Inflammatory macrophage treated with lipopolysaccharide for 4 hours (primary cell): ENCODE data around the gene GSG1L.

Experiments
- DNase-seq: peaks from one replicate; pipeline ENCODE4 v3.0.0-alpha.2; 2020

Gene GSG1L

DNA sequence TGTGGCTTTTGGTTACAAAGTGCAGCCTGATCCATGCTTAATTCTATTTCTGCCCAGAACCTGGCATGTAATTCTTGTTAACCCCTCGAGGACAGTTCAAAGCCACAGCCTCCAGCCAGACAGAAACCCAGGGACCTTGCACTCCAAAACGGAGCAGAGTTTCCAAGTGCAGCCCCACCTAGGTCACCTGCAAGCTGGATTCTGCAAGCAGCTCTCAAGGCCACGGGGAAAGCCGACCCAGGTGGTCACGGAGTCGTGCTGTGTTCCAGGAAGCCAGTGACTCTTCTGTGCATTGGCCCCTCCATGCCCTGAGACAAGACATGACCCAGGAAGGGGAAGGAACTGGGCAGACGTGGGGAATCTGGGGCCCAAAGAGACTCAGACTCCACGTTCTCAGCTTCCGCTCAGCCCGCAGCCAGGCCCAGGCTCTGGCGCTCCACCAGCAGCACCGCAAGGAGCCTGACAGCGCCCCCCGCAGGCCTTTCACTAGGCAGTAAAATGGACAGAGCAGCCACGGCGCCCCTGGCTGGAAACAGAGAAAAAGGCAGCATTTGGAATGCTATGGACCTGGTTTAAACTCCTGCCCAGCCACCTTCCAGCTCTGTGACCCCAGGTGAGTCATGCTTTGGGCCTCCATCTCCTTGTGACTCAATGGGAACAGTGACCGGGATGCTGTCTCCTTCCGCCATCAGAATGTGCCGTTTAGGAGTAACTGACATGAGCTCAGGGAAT lies 27.3 kb upstream of the GSG1L start:
- no peak for DNase-seq

DNA sequence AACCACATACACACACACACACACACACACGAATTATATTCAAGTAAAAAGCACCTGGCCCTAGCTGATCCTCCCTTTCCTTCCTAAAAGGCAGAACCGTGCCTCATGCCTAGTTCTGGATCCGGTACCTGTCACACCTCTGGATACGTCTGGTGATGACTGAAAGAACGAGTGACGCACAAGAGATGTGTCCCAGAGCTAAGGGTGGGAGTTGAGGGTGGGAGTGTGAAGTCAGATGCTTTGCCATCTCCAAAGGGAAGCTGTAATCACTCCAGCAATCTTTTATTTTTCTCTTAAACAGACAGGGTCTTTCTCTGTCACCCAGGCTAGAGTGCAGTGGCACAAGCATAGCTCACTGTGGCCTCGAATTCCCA lies 26.5 kb upstream of the GSG1L start:
- DNase-seq, result no peak

DNA sequence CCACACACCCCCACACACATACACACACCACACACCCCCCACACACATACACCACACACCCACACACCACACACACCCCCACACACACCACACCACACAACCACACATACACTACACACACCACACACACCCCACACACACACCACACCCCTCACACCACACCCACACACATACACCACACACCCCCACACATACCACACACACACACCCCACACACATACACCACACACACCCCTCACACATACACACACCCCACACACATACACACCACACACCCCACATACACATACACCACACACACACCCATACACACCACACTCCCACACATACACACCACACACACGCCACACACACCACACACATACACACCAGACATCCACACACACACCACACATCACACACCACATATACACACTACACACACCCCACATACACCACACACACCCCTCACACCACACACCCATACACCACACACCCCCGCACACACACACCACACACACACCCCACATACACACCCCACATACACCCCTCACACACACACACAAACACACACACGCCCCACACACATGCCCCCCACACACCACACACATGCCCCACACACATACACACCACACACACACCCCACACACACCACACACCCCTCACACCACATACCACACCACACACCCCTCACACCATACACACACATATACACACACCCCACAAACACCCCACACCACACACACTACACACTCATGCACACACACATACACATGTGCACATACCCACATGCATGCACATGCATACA lies 25.9 kb upstream of the GSG1L start:
- DNase-seq, result no peak

DNA sequence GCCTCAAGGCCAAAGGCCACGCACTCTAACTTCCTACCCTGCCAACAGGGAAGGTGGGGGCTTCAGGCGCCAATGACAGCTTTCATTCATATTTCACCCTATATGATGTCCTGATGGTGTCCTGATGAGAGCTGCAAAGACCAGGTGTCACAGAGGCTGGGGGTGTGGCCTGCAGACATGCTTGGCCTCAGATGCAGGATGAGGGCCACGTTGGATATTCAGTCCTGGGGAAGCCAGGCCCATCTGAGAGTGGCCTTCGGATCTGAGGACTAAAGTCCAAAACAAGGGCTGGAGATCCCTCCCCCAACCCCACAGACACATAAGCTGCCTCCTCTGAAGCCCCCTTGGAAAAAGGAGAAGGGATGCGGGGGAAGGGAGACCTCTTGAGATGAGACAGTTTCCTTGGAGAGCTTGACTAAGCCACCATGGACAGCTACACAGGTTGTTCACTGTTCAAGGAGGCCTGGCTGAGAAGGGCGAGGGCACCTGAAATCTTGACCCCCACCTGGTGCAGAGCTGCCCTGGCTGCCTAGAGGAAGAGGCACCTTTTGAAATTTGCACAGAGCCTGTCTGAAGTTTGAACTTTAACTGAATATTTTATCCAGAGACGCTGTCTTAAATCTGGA lies 24.3 kb upstream of the GSG1L start:
- no peak for DNase-seq

DNA sequence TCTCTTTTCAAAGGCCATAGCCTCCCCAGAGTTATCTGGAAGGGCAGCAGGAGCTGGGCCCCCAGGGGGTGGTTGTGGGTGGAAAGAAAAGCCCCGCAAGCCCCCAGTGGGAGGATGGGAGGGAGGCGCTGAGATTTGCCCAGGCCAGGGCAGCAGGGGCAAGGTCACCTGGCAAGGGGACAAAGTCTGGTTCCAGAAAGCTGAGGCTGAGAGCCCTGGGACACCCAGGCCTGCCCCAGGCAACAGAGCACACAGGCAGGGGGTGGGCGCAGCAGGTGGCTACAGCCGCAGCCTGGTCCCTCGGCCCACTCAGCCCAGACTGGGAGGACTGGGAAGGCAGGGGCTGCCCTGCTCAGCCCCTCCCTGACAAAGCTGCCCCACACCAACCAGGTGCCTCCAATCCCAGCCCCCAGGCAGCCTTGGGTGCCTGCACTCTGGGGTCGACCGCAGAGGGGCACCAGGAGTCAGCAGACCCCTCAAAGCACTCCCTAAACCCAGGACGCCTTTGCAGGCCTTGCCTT lies 23.7 kb upstream of the GSG1L start:
- no peak for DNase-seq

DNA sequence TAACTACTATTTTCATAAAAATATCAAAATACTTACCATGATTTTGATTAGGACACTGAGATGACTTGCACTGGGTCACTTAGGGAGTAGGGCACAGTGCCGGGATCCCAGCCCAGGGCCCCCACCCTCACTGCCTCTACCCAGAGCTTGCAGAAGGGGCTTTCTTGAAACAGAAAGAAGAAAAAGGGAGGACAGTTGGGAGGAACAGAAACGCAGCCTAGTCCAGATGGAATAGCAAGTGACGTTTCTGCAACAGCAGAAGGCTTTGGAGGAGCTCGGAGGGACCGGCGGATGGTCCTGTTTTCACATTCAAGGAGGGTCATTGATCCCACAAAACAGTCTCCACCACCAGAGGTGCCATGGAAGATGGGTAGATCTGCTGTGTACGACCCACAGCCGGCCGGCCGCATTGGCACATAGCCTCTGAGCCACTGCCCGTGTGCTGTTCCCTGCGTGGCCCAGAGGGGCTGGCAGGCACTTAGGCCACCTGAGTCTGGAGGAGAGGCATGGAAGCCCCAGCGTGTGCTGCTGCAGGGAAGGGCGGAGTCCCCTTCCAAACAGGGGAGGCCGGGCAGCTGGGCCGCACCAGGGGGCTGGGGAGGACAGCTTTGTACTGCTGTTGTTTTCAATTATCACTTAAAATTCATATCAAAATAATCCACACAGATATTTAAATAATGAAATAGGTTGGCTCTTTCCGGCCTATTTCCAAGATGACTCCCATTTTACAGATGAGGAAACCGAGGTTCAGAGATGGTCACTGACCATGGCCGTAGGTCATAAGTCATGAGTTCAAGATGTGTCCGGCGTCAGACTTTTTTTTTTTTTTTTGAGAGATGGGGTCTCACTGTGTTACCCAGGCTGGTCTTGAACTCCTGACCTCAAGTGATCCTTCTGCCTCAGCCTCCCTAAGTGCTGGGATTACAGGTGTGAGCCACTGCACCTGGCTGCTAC lies 22.9 kb upstream of the GSG1L start:
- no peak for DNase-seq

DNA sequence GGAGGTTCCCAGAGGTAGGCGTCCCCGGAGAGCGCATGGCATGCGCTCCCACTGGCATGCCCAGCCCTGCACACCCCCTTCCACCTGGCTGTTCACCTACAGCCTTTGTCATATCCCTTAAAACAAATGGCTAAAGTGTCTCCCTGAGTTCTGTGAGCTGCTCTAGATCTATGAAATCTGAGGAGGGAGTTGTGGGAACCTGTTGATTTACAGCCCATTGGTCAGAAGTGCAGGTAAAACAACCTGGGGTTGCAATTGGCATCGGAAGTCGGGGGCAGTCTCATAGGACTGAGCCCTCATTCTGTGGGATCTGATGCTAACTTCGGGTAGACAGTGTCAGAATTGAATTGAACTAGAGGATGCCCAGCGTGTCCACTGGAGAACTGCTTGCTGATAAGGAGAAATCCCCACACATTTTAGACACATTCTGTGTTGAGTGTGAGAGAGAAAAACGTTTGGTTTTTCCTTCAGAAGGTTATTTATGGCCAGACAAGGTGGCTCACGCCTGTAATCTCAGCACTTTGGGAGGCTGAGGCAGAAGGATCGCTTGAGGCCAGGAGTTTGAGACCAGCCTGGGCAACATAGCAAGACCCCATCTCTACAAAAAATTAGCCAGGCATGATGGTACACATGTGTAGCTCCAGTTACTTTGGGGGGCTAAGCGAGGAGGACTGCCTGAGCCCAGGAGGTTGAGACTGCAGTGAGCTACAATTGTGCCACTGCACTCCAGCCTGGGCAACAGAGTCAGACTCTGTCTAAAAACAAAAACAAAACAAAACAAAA lies 22.1 kb upstream of the GSG1L start:
- DNase-seq, result no peak

DNA sequence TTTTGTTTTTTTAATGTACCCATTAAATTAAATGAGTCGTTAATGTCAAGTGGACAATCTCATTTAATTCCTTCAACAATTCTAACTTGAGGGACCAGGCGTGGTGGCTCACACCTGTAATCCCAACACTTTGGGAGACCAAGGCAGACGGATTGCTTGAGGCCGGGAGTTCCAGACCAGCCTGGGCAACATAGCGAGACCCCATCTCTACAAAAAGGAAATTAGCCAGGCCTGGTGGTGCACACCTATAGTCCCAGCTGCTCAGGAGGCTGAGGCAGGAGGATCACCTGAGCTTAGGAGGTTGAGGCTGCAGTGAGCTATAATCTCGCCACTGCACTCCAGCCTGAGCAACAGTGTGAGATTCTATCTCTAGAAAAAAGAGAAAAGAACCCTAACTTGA lies 20.7 kb upstream of the GSG1L start:
- DNase-seq, result no peak

DNA sequence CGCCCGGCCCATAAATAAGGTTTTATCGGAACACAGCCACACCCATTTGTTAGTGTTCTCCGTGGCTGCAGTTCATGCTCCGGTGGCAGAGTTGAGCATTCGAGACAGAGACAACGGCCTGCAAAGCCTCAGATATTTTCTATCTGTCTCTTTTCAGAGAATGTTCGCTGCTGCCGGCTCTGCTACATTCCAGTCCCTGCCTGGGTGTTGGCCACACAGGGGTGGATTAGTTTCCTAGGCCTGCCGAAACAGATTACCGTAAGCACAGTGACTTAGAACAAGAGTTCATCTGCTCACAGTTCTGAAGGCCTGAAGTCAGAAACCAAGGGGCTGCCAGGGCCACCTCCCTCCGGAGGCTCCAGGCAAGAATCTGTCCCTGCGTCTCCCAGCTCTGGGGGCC lies 19.1 kb upstream of the GSG1L start:
- no peak for DNase-seq

DNA sequence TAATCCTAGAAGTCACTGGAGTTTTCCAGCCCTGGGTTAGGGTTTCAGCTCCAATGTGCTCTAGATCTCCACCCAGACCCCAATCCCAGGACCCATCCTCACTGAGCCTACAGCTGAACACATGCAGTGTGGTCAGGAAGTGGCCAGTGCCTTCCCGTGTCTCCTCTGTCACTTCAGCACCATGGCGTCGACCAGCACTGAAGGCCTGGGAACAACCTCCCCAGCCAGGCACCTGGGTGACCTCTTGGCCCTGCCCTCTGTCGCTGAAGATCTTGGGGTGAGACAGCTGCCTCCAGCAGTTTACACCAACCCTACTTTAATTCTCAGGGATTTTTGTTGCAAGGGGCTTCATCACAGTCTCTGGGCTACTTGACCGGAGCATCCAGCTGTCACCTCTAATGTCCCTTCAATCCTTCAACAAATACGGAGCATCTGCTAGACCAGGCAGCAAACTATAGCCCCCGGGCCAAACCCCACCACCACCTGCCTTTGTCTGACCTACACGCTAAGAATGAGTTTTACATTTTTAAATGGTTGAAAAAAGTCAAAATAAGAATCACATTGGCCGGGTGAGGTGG lies 18.0 kb upstream of the GSG1L start:
- no peak for DNase-seq

DNA sequence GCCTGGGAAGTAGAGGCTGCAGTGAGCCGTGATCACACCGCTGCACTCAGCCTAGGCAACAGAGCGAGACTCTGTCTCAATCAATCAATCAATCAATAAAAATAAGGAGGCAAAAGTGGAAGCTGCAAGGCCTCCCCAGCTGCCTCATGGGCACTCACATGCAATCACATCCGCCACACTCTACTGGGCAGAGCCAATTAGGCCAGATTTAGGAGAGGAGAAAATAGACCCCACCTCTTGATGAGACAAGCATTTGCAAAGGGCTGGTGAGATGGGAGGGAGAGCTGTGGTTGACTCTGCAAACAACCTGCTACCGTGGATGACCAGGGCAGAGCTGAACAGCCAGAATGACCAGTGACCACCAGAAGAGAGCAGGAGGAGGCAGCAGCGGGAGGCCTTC lies 14.7 kb upstream of the GSG1L start:
- DNase-seq, result no peak

DNA sequence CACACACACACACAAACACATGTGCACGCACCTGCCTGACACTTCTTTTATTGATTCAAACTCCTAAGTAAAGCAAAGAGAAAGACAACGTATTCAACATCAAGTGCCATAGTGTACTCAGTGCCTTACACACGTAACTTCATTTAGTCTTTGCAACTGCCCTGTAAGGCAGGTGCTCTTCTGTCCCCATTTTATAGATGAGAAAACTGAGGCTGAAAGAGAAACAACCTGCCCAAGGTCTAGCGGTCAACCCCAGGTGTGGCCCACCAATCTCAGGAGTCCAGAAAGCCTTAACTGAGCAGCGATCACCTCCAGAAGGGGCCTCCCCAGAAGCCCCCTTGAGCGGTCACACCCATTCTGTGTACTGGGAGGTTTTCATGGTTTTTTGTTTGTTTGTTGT lies 10.3 kb upstream of the GSG1L start:
- no peak for DNase-seq

DNA sequence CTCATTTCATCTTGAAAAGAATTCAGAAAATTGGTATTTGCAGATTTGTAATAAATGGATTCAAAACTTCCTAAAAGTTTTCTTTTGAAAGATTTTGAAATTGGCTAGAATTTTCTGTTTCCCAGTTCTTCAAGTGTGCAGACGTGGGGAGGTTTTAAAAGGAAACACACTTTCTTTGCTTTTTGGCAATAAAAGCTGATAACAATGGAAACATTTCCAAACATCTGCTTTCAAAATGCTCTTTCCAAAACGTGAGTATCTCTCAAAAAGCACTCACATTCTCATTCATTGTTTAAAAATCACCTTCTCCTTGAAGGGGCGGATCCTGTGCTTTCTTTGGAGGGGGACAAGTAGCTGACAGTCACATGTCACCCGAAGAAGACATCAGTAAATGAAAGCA lies 8.6 kb upstream of the GSG1L start:
- no peak for DNase-seq

DNA sequence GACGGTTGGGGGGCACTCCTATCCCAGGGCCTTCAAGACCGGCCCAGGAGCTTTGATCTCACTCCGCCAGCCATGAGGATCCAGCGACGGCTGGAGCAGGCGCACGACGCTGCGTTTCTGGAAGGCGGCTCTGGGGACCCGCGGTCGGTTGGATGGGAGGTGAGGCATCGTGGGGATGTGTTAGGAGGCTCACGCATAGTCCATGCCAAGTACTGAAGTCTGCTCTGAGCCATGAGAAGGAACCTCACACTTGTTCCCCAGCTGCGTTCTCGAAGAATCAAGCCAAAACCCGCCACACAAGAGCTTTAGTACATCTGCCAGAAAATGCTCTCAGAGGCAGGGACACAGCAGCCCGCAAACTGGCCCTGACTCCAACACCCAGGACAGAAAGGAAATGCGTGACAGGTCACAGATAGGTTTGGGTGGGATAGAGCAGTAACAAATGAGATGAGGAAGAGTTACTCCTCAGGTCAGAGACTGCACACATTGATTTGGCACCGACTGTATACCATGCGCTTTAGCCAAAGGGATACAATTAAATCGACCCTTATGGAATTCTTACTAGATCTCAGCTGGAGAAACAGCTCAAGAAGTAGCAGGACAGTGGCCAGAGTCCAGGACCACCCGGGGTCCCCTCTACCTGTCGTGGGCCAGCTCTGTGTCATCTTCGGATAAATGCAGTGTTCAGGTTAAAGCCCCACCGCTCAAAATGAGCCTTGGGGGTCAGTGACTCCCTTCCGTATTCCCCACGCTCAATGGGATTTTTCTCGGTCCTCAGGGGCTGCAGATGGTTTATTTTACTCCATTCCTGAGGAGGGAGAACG lies 6.7 kb upstream of the GSG1L start:
- no peak for DNase-seq

DNA sequence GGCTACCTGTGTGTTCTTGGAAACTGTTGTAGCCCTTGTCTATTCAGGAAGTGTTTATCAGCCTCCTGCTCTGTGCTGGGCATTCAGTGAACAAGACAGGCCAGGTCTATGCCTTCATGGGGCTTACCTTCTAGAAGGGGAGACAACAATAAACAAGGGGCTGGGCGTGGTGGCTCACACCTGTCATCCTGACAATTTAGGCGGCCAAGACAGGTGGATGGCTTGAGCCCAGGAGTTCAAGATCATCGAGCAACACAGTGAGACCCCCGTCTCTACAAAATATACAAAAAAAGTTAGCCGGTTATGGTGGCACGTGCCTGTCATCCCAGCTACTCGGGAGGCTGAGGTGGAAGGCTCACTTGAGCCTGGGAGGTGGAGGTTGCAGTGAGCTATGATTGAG lies 5.5 kb upstream of the GSG1L start:
- DNase-seq, result no peak

DNA sequence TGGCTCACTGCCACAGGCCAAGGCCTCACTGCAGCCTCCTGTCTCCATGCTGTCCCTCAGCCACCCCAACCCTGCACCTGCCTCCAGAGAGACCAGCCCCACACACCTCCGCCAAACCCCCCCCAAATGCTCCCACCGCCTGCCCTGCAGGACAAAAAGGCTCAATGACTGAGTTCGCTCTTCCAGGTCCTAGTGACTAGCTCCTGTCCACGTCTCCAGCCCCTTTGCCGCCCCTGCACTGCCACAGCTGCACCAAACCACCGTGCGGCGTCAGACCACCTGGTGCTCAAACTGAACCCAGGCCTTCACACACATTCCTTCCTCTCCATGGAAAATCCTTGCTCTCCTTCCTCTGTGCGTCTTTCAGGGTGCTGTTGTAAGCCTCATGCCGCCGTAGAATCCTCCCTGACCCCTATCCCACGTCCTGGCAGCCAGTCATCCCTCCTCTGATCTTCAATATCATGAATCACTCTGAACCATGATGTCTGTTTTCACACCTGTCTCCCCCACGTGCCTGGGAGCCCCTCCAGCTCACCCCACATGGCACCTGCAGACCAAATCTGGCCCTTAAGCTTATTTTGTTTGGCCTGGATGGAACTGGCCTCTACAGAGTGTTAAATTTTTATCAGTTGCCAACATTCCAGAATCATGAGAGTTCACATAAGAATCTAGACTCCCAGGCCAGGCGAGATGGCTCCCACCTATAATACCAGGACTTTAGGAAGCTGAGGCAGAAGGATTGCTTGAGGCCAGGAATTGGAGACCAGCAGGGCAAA lies 4.3 kb upstream of the GSG1L start:
- DNase-seq, result no peak

DNA sequence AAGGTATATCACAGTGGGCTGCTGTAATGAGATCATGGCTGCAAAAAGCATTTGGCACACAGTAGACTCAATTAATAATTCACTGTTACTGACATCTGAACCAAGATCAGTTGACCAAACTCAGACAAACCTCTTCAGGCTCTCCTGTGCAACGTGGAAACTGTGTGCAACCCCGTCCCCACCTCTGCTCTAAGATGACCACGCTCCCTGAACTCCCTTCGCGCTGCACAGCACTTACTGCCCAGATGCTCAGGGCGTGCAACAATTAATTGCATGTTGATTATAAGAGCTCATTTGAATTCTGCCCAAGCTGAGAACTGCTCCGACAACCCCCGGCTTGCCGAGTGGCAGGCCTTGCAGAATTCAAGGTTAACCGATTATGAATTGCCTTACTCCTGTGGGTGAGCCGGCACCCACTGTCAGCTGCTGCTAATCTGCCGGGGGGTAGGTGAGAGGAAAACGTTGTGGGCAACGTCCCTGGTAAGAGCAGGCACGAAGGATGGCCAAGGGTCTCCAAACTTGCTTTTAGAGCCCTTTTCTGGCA lies 1.3 kb upstream of the GSG1L start:
- no peak for DNase-seq

DNA sequence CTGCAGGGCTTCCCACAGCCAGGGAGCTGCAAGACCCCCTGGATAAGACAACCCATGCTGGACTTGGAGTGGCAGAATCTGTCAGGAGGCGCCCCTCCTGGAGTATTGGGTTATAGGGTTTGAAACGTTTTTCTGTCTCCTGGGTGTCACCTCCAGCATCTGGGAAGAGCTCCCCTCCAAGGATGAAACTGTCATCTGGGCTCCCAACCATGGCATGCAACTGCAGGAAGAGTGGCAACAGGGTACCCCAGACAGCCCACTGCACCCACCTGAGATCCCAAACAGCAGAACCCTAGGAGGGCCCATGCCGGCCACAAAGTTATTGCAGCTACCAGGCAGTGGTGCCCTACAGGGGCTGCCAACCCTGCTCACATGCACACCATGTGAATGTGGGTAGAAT lies 636 bp upstream of the GSG1L start:
- DNase-seq, result no peak

DNA sequence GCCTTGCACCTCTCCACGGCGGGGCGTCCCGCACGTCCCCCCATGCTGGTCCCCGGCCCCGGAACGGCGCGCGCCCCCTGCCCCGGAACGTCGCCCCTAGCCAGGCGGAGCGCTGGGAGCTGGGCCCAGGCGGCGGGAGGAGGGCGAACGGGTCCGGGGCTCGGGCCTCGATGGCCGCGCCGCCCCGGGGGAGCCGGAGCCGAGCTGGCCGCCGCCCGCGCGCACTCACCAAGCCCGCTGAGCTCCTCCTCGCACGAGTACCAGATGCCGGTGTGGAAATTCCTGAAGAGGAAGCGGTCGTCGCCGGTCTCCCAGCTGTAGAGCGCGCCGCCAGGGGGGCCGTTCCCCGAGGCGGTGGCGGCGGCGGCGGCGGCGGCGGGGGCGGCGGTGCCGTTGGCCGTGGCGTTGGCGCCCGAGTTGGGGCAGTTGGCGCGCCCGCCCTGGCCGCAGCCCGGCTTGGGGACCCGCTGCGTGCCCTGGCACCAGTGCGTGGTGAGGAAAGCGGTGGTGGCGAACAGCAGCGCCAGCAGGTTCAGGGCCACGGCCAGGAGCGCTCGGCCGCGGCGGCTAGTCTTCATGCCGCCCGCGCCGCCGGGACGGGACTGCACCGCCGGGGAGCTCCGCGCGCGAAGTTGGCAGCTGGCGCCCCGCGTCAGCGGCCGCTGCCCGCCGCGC lies 530 bp downstream of the GSG1L start:
- peak; percentile 25 for DNase-seq
